ENCODE data around the gene MMEL1. TPM values are rescaled to one million over a fixed set of nuclear protein-coding genes. Genes with fewer than 3 reads are reported as not detected.

MMEL1 gene
- total and polyA plus RNA-seq, 2 donors (not counting 1 experiment from before 2014, with no cell fraction given) = 0.33 to 0.60 TPM

GRCh38 chr1:2630498-2631135, 2.2 kb downstream of the MMEL1 start:
- Histone ChIP-seq H3K9me3 (ENCODE audit: control insufficient read depth, insufficient read depth, low read depth, low read length) (peaks cover 7% of the 10 kb centered on the region), H3K4me3 (replicated peaks in 1 of 4; ENCODE audit: control extremely low read depth in 1 of 4, insufficient read depth in 1 of 4, low read depth in 3 of 4, low read length in 4 of 4) (no peak overlapping the region), H2AFZ (ENCODE audit: low read length) (no peak overlapping the region), H3K36me3 (ENCODE audit: control insufficient read depth, insufficient read depth, low read length) (no peaks in the 10 kb centered on the region), H3K9ac (ENCODE audit: insufficient read depth, low read length) (no peak overlapping the region), H3K27ac (ENCODE audit: insufficient read depth, low read length) (no peak overlapping the region), H3K27me3 (ENCODE audit: control insufficient read depth, insufficient read depth, low read length) (no peaks in the 10 kb centered on the region), H4K20me1 (ENCODE audit: control insufficient read depth, extremely low read depth, insufficient read depth, low read length) (no peaks in the 10 kb centered on the region), H3K4me1 (ENCODE audit: control insufficient read depth, extremely low read depth, insufficient read depth, low read length) (no peaks in the 10 kb centered on the region), H3K4me2 (ENCODE audit: extremely low read depth, insufficient read depth, low read length) (no peak overlapping the region), H3K79me2 (ENCODE audit: control insufficient read depth, insufficient read depth, low read length) (no peaks in the 10 kb centered on the region)
- no peak for DNase-seq (ENCODE audit: low read depth in 2 of 2)
- TF ChIP-seq CTCF (conservative IDR thresholded peaks at IDR 0.05 in 1 of 2, IDR thresholded peaks at IDR 0.05 in 1 of 2; ENCODE audit: low read depth in 1 of 2, low read length in 2 of 2) (no peak), EZH2 (IDR thresholded peaks at IDR 0.05; ENCODE audit: low read length, missing control alignments) (no peak)

- TF ChIP-seq CTCF (conservative IDR thresholded peaks at IDR 0.05 in 1 of 2, IDR thresholded peaks at IDR 0.05 in 1 of 2; ENCODE audit: low read depth in 1 of 2, low read length in 2 of 2) (no peak), EZH2 (IDR thresholded peaks at IDR 0.05; ENCODE audit: low read length, missing control alignments) (no peak)
- H3K4me1 ChIP-seq (ENCODE audit: control insufficient read depth, extremely low read depth, insufficient read depth, low read length) = no peaks in the 10 kb centered on the region
- H3K4me3 ChIP-seq (replicated peaks in 1 of 4; ENCODE audit: control extremely low read depth in 1 of 4, insufficient read depth in 1 of 4, low read depth in 3 of 4, low read length in 4 of 4) = no peak overlapping the region
- no peaks in the 10 kb centered on the region for H3K27me3 ChIP-seq (ENCODE audit: control insufficient read depth, insufficient read depth, low read length)
- H3K9me3 ChIP-seq (ENCODE audit: control insufficient read depth, insufficient read depth, low read depth, low read length) = peaks cover 7% of the 10 kb centered on the region
- H3K36me3 ChIP-seq (ENCODE audit: control insufficient read depth, insufficient read depth, low read length) = no peaks in the 10 kb centered on the region
- no peak overlapping the region for H3K9ac ChIP-seq (ENCODE audit: insufficient read depth, low read length)
- H3K27ac ChIP-seq (ENCODE audit: insufficient read depth, low read length) = no peak overlapping the region
- H2AFZ ChIP-seq (ENCODE audit: low read length) = no peak overlapping the region
- H3K79me2 ChIP-seq (ENCODE audit: control insufficient read depth, insufficient read depth, low read length) = no peaks in the 10 kb centered on the region
- no peak overlapping the region for H3K4me2 ChIP-seq (ENCODE audit: extremely low read depth, insufficient read depth, low read length)
- DNase-seq (ENCODE audit: low read depth in 2 of 2) = no peak
- H4K20me1 ChIP-seq (ENCODE audit: control insufficient read depth, extremely low read depth, insufficient read depth, low read length) = no peaks in the 10 kb centered on the region
These were observed 3.0 kb downstream of the MMEL1 start for GRCh38 chr1:2629627-2630497.

- no peaks in the 10 kb centered on the region for H4K20me1 ChIP-seq (ENCODE audit: control insufficient read depth, extremely low read depth, insufficient read depth, low read length)
- no peak overlapping the region for H3K9ac ChIP-seq (ENCODE audit: insufficient read depth, low read length)
- no peak for DNase-seq (ENCODE audit: low read depth in 2 of 2)
- no peaks in the 10 kb centered on the region for H3K4me1 ChIP-seq (ENCODE audit: control insufficient read depth, extremely low read depth, insufficient read depth, low read length)
- no peak overlapping the region for H2AFZ ChIP-seq (ENCODE audit: low read length)
- H3K4me2 ChIP-seq (ENCODE audit: extremely low read depth, insufficient read depth, low read length) = no peak overlapping the region
- no peak overlapping the region for H3K4me3 ChIP-seq (replicated peaks in 1 of 4; ENCODE audit: control extremely low read depth in 1 of 4, insufficient read depth in 1 of 4, low read depth in 3 of 4, low read length in 4 of 4)
- H3K79me2 ChIP-seq (ENCODE audit: control insufficient read depth, insufficient read depth, low read length) = no peaks in the 10 kb centered on the region
- H3K27me3 ChIP-seq (ENCODE audit: control insufficient read depth, insufficient read depth, low read length) = no peaks in the 10 kb centered on the region
- peaks cover 7% of the 10 kb centered on the region for H3K9me3 ChIP-seq (ENCODE audit: control insufficient read depth, insufficient read depth, low read depth, low read length)
- no peaks in the 10 kb centered on the region for H3K36me3 ChIP-seq (ENCODE audit: control insufficient read depth, insufficient read depth, low read length)
- no peak overlapping the region for H3K27ac ChIP-seq (ENCODE audit: insufficient read depth, low read length)
- TF ChIP-seq CTCF (conservative IDR thresholded peaks at IDR 0.05 in 1 of 2, IDR thresholded peaks at IDR 0.05 in 1 of 2; ENCODE audit: low read depth in 1 of 2, low read length in 2 of 2) (no peak), EZH2 (IDR thresholded peaks at IDR 0.05; ENCODE audit: low read length, missing control alignments) (no peak)
These were observed 3.7 kb downstream of the MMEL1 start for GRCh38 chr1:2628933-2629626.

Data from fibroblast of lung (primary cell).